ENCODE data around the gene PPIC.
"Not testable (repeated sequence)": the region's sequence is repeated elsewhere in the genome, so short reads cannot be mapped to it uniquely, and the experiment has no call there.

The PPIC gene

GRCh38 chr5:122982376-122982775 lies 54.1 kb downstream of the PPIC start:
- no peaks in the 10 kb centered on the region for H3K4me1 ChIP-seq (ENCODE audit: control insufficient read depth, insufficient read depth, low read length)
- DNase-seq (ENCODE audit: low read depth, low spot score), result no peak
- no peaks in the 10 kb centered on the region for H3K36me3 ChIP-seq (ENCODE audit: control insufficient read depth, insufficient read depth, low read length)
- no peak overlapping the region for H3K4me3 ChIP-seq (ENCODE audit: low read length)
- H3K27ac ChIP-seq (ENCODE audit: low read length), result no peak overlapping the region
- no CpG with 5 or more reads among the region's 1 CpG for WGBS (ENCODE audit: insufficient coverage, insufficient read length)
- H3K27me3 ChIP-seq (ENCODE audit: control insufficient read depth, insufficient read depth, low read length), result no peaks in the 10 kb centered on the region
- no peaks in the 10 kb centered on the region for H3K9me3 ChIP-seq (ENCODE audit: control insufficient read depth, insufficient read depth, low read length)

- H3K9me3 ChIP-seq (ENCODE audit: control insufficient read depth, insufficient read depth, low read length), result no peaks in the 10 kb centered on the region
- no peaks in the 10 kb centered on the region for H3K4me1 ChIP-seq (ENCODE audit: control insufficient read depth, insufficient read depth, low read length)
- DNase-seq (ENCODE audit: low read depth, low spot score), result no peak
- no peaks in the 10 kb centered on the region for H3K27me3 ChIP-seq (ENCODE audit: control insufficient read depth, insufficient read depth, low read length)
- no peak overlapping the region for H3K4me3 ChIP-seq (ENCODE audit: low read length)
- H3K27ac ChIP-seq (ENCODE audit: low read length), result no peak overlapping the region
- H3K36me3 ChIP-seq (ENCODE audit: control insufficient read depth, insufficient read depth, low read length), result no peaks in the 10 kb centered on the region
- no CpG with 5 or more reads among the region's 2 CpGs for WGBS (ENCODE audit: insufficient coverage, insufficient read length)
These were observed 54.7 kb downstream of the PPIC start for GRCh38 chr5:122981846-122982245.

- Histone ChIP-seq H3K4me1 (ENCODE audit: control insufficient read depth, insufficient read depth, low read length) (no peaks in the 10 kb centered on the region), H3K36me3 (ENCODE audit: control insufficient read depth, insufficient read depth, low read length) (no peaks in the 10 kb centered on the region), H3K4me3 (ENCODE audit: low read length) (no peak overlapping the region), H3K9me3 (ENCODE audit: control insufficient read depth, insufficient read depth, low read length) (no peaks in the 10 kb centered on the region), H3K27ac (ENCODE audit: low read length) (no peak overlapping the region), H3K27me3 (ENCODE audit: control insufficient read depth, insufficient read depth, low read length) (no peaks in the 10 kb centered on the region)
- no CpG with 5 or more reads among the region's 5 CpGs for WGBS (ENCODE audit: insufficient coverage, insufficient read length)
- DNase-seq (ENCODE audit: low read depth, low spot score), result no peak
These were observed 57.8 kb downstream of the PPIC start for GRCh38 chr5:122978644-122979297.

- no peak for DNase-seq (ENCODE audit: low read depth, low spot score)
- H3K4me3 ChIP-seq (ENCODE audit: low read length), result no peak overlapping the region
- no CpG with 5 or more reads among the region's 2 CpGs for WGBS (ENCODE audit: insufficient coverage, insufficient read length)
- no peaks in the 10 kb centered on the region for H3K36me3 ChIP-seq (ENCODE audit: control insufficient read depth, insufficient read depth, low read length)
- H3K27ac ChIP-seq (ENCODE audit: low read length), result no peak overlapping the region
- H3K4me1 ChIP-seq (ENCODE audit: control insufficient read depth, insufficient read depth, low read length), result no peaks in the 10 kb centered on the region
- H3K27me3 ChIP-seq (ENCODE audit: control insufficient read depth, insufficient read depth, low read length), result no peaks in the 10 kb centered on the region
- H3K9me3 ChIP-seq (ENCODE audit: control insufficient read depth, insufficient read depth, low read length), result no peaks in the 10 kb centered on the region
These were observed 58.5 kb downstream of the PPIC start for GRCh38 chr5:122978068-122978467.

- Histone ChIP-seq H3K4me1 (ENCODE audit: control insufficient read depth, insufficient read depth, low read length) (no peaks in the 10 kb centered on the region), H3K4me3 (ENCODE audit: low read length) (no peak overlapping the region), H3K27me3 (ENCODE audit: control insufficient read depth, insufficient read depth, low read length) (no peaks in the 10 kb centered on the region), H3K9me3 (ENCODE audit: control insufficient read depth, insufficient read depth, low read length) (no peaks in the 10 kb centered on the region), H3K36me3 (ENCODE audit: control insufficient read depth, insufficient read depth, low read length) (no peaks in the 10 kb centered on the region), H3K27ac (ENCODE audit: low read length) (no peak overlapping the region)
- no CpG with 5 or more reads among the region's 2 CpGs for WGBS (ENCODE audit: insufficient coverage, insufficient read length)
- DNase-seq (ENCODE audit: low read depth, low spot score), result no peak
These were observed 59.2 kb downstream of the PPIC start for GRCh38 chr5:122977319-122977718.

- not testable (repeated sequence) for H3K27ac ChIP-seq (ENCODE audit: low read length); H3K4me1 ChIP-seq (ENCODE audit: control insufficient read depth, insufficient read depth, low read length); H3K36me3 ChIP-seq (ENCODE audit: control insufficient read depth, insufficient read depth, low read length); H3K9me3 ChIP-seq (ENCODE audit: control insufficient read depth, insufficient read depth, low read length); DNase-seq (ENCODE audit: low read depth, low spot score); H3K27me3 ChIP-seq (ENCODE audit: control insufficient read depth, insufficient read depth, low read length); H3K4me3 ChIP-seq (ENCODE audit: low read length)
- WGBS (ENCODE audit: insufficient coverage, insufficient read length), result no CpG with 5 or more reads among the region's 3 CpGs
These were observed 62.3 kb downstream of the PPIC start for GRCh38 chr5:122974251-122974650.

- H3K27ac ChIP-seq (ENCODE audit: low read length); H3K27me3 ChIP-seq (ENCODE audit: control insufficient read depth, insufficient read depth, low read length); H3K4me1 ChIP-seq (ENCODE audit: control insufficient read depth, insufficient read depth, low read length); H3K4me3 ChIP-seq (ENCODE audit: low read length); DNase-seq (ENCODE audit: low read depth, low spot score); H3K9me3 ChIP-seq (ENCODE audit: control insufficient read depth, insufficient read depth, low read length); H3K36me3 ChIP-seq (ENCODE audit: control insufficient read depth, insufficient read depth, low read length): not testable (repeated sequence)
- WGBS (ENCODE audit: insufficient coverage, insufficient read length), result no CpG with 5 or more reads among the region's 1 CpG
These were observed 62.8 kb downstream of the PPIC start for GRCh38 chr5:122973759-122974158.
